Uterus (tissue), 4 donors: ENCODE results near the gene ADCY3. TPM values are rescaled to one million over a fixed set of nuclear protein-coding genes. Genes with fewer than 3 reads are reported as not detected.

Experiments
- DNase-seq, 2 donors: peaks; one replicate each; pipeline ENCODE4 v3.0.0-alpha.2; 2019 to 2020
- H3K27ac ChIP-seq, 2 donors: fragments of 200-600 bp; sonication (generic); 1 replicate in 1 of 2; 2 replicates in 1 of 2; pipeline ENCODE4 v1.5.1; 2016 to 2018
- H3K27me3 ChIP-seq, 2 donors: fragments of 200-600 bp; sonication (generic); one replicate each; pipeline ENCODE4 v1.5.1; 2018 to 2019; ENCODE audit warnings: control low read depth in 1 of 2
- H3K36me3 ChIP-seq, 2 donors: fragments of 200-600 bp; sonication (generic); one replicate each; pipeline ENCODE4 v1.5.1; 2019; ENCODE audit warnings: control low read depth in 1 of 2
- H3K4me1 ChIP-seq, 2 donors: fragments of 200-600 bp; sonication (generic); one replicate each; pipeline ENCODE4 v1.5.1; 2018 to 2019; ENCODE audit warnings: control low read depth in 1 of 2
- H3K4me3 ChIP-seq, 2 donors: fragments of 200-600 bp; sonication (generic); 1 replicate in 1 of 2; 2 replicates in 1 of 2; pipeline ENCODE4 v1.5.1; 2018 to 2019; ENCODE audit warnings: mild to moderate bottlenecking in 1 of 2
- H3K9me3 ChIP-seq, 2 donors: fragments of 200-600 bp; sonication (generic); one replicate each; pipeline ENCODE4 v1.5.1; 2019; ENCODE audit warnings: control low read depth in 1 of 2
- CTCF ChIP-seq, 4 experiments: fragments of 200-600 bp in 2 of 4; fragments of 450-650 bp in 2 of 4; sonication (generic) in 2 of 4; IDR thresholded peaks; one replicate each; pipeline ENCODE4 v1.5.1; 2016 to 2019; ENCODE audit warnings: antibody characterized with exemption in 4 of 4, mild to moderate bottlenecking in 2 of 4, moderate library complexity in 1 of 4
- POLR2A ChIP-seq, 2 donors: fragments of 450-650 bp; IDR thresholded peaks; one replicate each; pipeline ENCODE4 v1.6.1; 2016; ENCODE audit warnings: antibody characterized with exemption in 2 of 2, mild to moderate bottlenecking in 1 of 2, moderate library complexity in 1 of 2
- intact Hi-C: fragments of 100-400 bp; cut with DNase I; formaldehyde crosslinking; loops from one replicate; pipeline ENCODE4 v1.15.1; 2023; ENCODE audit warnings: low total_unique reads
- total RNA-seq, 4 donors: library from RNA; depleted of rRNA in 3 of 4; stranded (reverse); fragments of >200 nt in 3 of 4; gene quantifications; one replicate each; pipeline versions ENCODE4 v1.1.0 to v1.2.4, GENCODE V29; 2014 to 2023
- donor health status: DM: yes; HTN: yes; CAD: no.

The ADCY3 gene
- total RNA-seq, 4 donors from 2014 or later: 37.9 to 104 (median 51.7) TPM

- no peaks in the 10 kb centered on the region for H3K27me3 ChIP-seq
- no peaks in the 10 kb centered on the region for H3K36me3 ChIP-seq
- intact Hi-C loops: no loop called here
- peak within 1 kb of the TSS; percentile 75 to 84 for H3K4me3 ChIP-seq
- DNase-seq: peak; percentile 95
- peak within 1 kb of the TSS; percentile 95 to 99 for H3K27ac ChIP-seq
- peaks cover 0 to 6% of the 10 kb centered on the region in 2 donors for H3K4me1 ChIP-seq
- peak; percentile 42 to 63 (median 59) for TF ChIP-seq CTCF (IDR thresholded peaks at IDR 0.05)
- TF ChIP-seq POLR2A (IDR thresholded peaks at IDR 0.05): peak in 1 of 2 donors; percentile 63
- H3K9me3 ChIP-seq: no peaks in the 10 kb centered on the region
Measured at GRCh38 chr2:24792874-24793760, 126.9 kb downstream of the ADCY3 start, which contains the start of the genes CENPO and PTRHD1. CENPO (plus strand) TSS chr2:24793425; CDS start chr2:24793920, 495 bp downstream. PTRHD1 (minus strand) TSS chr2:24793391; CDS start chr2:24793377, 14 bp downstream.

- Histone ChIP-seq H3K36me3 (no peaks in the 10 kb centered on the region), H3K4me1 (peaks cover 0 to 6% of the 10 kb centered on the region in 2 donors), H3K9me3 (no peaks in the 10 kb centered on the region), H3K27ac (peak overlapping the region; percentile 95 to 99), H3K27me3 (no peaks in the 10 kb centered on the region), H3K4me3 (peak overlapping the region; percentile 75 to 84)
- DNase-seq: no peak
- intact Hi-C loops: no loop called here
- TF ChIP-seq CTCF (IDR thresholded peaks at IDR 0.05) (no peak), POLR2A (IDR thresholded peaks at IDR 0.05) (no peak)
Measured at GRCh38 chr2:24792542-24792873, 127.5 kb downstream of the ADCY3 start.

- intact Hi-C loops: no loop called here
Measured at GRCh38 chr2:24791452-24791851, 128.6 kb downstream of the ADCY3 start.

GRCh38 chr2:24788816-24789215, 131.2 kb downstream of the ADCY3 start:
- intact Hi-C loops: no loop called here
- peaks cover 0 to under 1% of the 10 kb centered on the region in 2 donors for H3K4me1 ChIP-seq
- no peaks in the 10 kb centered on the region for H3K27me3 ChIP-seq
- no peak for TF ChIP-seq POLR2A (IDR thresholded peaks at IDR 0.05)
- no peak for TF ChIP-seq CTCF (IDR thresholded peaks at IDR 0.05)
- no peak for DNase-seq
- no peaks in the 10 kb centered on the region for H3K36me3 ChIP-seq
- H3K27ac ChIP-seq: no peak overlapping the region
- no peaks in the 10 kb centered on the region for H3K9me3 ChIP-seq
- no peak overlapping the region for H3K4me3 ChIP-seq

More at GRCh38 chr2:24791452-24791851, 128.6 kb downstream of the ADCY3 start:
- Histone ChIP-seq H3K4me1 (peaks cover 0 to 6% of the 10 kb centered on the region in 2 donors), H3K27me3 (no peaks in the 10 kb centered on the region), H3K9me3 (no peaks in the 10 kb centered on the region), H3K4me3 (no peak overlapping the region), H3K27ac (no peak overlapping the region), H3K36me3 (no peaks in the 10 kb centered on the region)
- no peak for DNase-seq
- TF ChIP-seq POLR2A (IDR thresholded peaks at IDR 0.05) (no peak), CTCF (IDR thresholded peaks at IDR 0.05) (no peak)

- no peaks in the 10 kb centered on the region for H3K36me3 ChIP-seq
- TF ChIP-seq CTCF (IDR thresholded peaks at IDR 0.05) (no peak), POLR2A (IDR thresholded peaks at IDR 0.05) (no peak)
- no peak overlapping the region for H3K27ac ChIP-seq
- no peaks in the 10 kb centered on the region for H3K4me1 ChIP-seq
- H3K9me3 ChIP-seq: no peaks in the 10 kb centered on the region
- H3K4me3 ChIP-seq: no peak overlapping the region
- no peak for DNase-seq
- intact Hi-C loops: no loop called here
- no peaks in the 10 kb centered on the region for H3K27me3 ChIP-seq
Measured at GRCh38 chr2:24787532-24787931, 132.5 kb downstream of the ADCY3 start.
